Activated naive CD4-positive, alpha-beta T cell treated with anti-CD3 and anti-CD28 coated beads for 36 hours (primary cell): ENCODE data around the gene RHOT2. TPM values are rescaled to one million over a fixed set of nuclear protein-coding genes. Genes with fewer than 3 reads are reported as not detected.
"Not testable (repeated sequence)": the region's sequence is repeated elsewhere in the genome, so short reads cannot be mapped to it uniquely, and the experiment has no call there.

Experiments
- CTCF ChIA-PET: fragments of 350-600 bp; sonication (Branson Sonifier 250); formaldehyde crosslinking; loops from one replicate; lab custom pipeline; 2021; ENCODE audit warnings: antibody characterized with exemption; lab: Charles Lee
- DNase-seq: peaks from one replicate; pipeline ENCODE4 v3.0.0-alpha.2; 2020
- H3K27ac Mint-ChIP-seq: one replicate; pipeline ENCODE4 v1.8.0; 2021; ENCODE audit warnings: mild to moderate bottlenecking, mixed read lengths
- H3K27me3 Mint-ChIP-seq: one replicate; pipeline ENCODE4 v1.8.0; 2021; ENCODE audit warnings: low read depth, mixed read lengths
- H3K36me3 Mint-ChIP-seq: one replicate; pipeline ENCODE4 v1.8.0; 2021; ENCODE audit warnings: low read depth, mixed read lengths
- H3K4me1 Mint-ChIP-seq: one replicate; pipeline ENCODE4 v1.8.0; 2021; ENCODE audit warnings: low read depth, mixed read lengths
- H3K4me3 Mint-ChIP-seq: one replicate; pipeline ENCODE4 v1.8.0; 2021; ENCODE audit warnings: mild to moderate bottlenecking, moderate library complexity, mixed read lengths
- H3K9me3 Mint-ChIP-seq: one replicate; pipeline ENCODE4 v1.8.0; 2021; ENCODE audit warnings: mixed read lengths
- intact Hi-C: fragments of 100-400 bp; cut with micrococcal nuclease; formaldehyde crosslinking; loops from one replicate; pipeline ENCODE4 v1.15.1; 2023
- total RNA-seq, 2 experiments: library from RNA; stranded (reverse); gene quantifications; one replicate each; pipeline ENCODE4 v1.2.3, GENCODE V29; 2021

RHOT2 gene
- total RNA-seq, 2 experiments from 2014 or later, result 81.9 to 84.0 TPM

GRCh38 chr16:707062-707538, 39.2 kb downstream of the RHOT2 start:
- Mint-ChIP-seq H3K4me3 (no peak overlapping the region), H3K9me3 (no peaks in the 10 kb centered on the region), H3K27ac (no peak overlapping the region), H3K4me1 (peaks cover 2% of the 10 kb centered on the region), H3K36me3 (no peaks in the 10 kb centered on the region), H3K27me3 (peaks cover 56% of the 10 kb centered on the region)
- intact Hi-C loops, result no loop called here
- CTCF ChIA-PET, result interaction anchor here (0.8 kb wide), 1 partner anchor 11 kb away, joined by 3 read pairs; no protein-coding TSS in a partner anchor
- no peak for DNase-seq

DNA sequence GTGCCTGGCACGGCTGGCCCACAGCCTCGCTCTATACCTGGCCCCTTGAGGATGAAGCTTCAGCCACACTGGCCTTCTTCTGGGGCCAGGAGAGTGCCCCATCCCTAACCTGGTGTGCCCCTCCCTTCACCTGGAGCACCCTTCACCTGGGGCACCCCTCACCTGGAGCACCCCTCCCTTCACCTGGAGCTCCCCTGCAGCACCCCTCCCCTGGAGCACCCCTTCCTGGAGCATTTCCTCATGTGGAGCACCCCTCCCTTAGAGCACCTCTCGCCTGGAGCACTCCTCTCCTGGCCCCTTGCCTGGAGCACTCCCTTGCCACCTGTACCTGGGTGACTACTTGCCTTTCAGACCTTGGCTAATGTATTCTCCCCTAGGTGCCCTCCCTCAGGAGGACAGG, 40.1 kb downstream of the RHOT2 start:
- Mint-ChIP-seq H3K27ac (no peak overlapping the region), H3K9me3 (no peaks in the 10 kb centered on the region), H3K4me3 (no peak overlapping the region), H3K36me3 (no peaks in the 10 kb centered on the region), H3K27me3 (peaks cover 53% of the 10 kb centered on the region), H3K4me1 (peaks cover 2% of the 10 kb centered on the region)
- intact Hi-C loops, result no loop called here
- CTCF ChIA-PET, result interaction anchor here (0.8 kb wide), 1 partner anchor 12 kb away, joined by 3 read pairs; no protein-coding TSS in a partner anchor
- DNase-seq, result no peak

GRCh38 chr16:708959-709358, 41.0 kb downstream of the RHOT2 start:
- Mint-ChIP-seq H3K27ac (no peak overlapping the region), H3K4me3 (no peak overlapping the region), H3K27me3 (peaks cover 51% of the 10 kb centered on the region), H3K9me3 (no peaks in the 10 kb centered on the region), H3K4me1 (peaks cover 2% of the 10 kb centered on the region), H3K36me3 (no peaks in the 10 kb centered on the region)
- CTCF ChIA-PET, result interaction anchor here (2.2 kb wide), 1 partner anchor 76 kb away, joined by 10 read pairs; no protein-coding TSS in a partner anchor
- intact Hi-C loops, result no loop called here
- no peak for DNase-seq

DNA sequence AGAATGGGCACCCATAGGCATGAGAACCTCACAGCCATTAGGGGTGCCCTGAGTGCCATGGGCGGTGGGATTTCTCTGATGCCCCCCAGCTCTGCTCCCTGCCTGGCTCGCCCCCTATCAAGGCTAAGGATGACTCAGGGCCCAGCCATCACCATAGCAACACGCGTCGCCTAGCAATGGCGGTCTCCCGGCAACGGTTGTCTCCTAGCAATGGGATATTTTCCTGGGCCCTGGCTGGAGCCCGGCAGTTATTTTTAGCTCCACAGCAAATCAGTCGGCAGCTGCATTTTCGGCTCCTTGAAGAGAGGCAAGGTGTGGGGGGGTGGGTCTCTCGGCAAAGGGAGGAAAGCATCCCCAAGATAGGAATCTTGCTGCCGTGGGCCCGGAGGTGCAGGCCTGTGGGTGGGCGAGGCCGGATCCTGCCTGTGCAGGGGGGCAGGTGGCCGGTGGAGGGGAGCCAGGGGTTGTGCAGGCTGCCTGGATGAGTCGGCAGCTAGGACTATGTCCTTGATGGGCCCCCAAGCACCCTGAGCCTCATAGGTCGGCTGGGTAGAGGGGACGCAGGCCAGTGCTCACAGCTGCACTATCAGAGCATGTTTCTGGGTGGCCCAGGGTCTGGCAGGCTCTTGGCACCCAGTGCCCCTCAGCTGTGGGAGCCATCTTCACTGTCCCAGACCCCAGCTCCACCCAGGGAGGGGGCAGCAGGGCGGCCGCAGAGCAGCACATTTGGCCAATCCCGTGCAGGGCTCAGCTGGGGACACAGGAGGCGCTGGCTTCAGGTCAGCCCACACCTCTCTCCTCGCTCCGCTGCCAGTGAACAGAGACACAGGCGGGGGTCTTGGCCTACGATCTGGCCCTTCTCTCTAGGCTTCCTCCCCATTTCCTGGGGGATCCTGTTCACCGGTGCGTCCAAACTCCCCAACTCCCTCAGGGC, 41.9 kb downstream of the RHOT2 start:
- Mint-ChIP-seq H3K4me3 (no peak overlapping the region), H3K27me3 (peaks cover 49% of the 10 kb centered on the region), H3K36me3 (no peaks in the 10 kb centered on the region), H3K27ac (no peak overlapping the region), H3K4me1 (peaks cover 2% of the 10 kb centered on the region), H3K9me3 (no peaks in the 10 kb centered on the region)
- DNase-seq, result no peak
- intact Hi-C loops, result loop anchor here (5.0 kb wide), 1 partner anchor 347 kb away; no protein-coding TSS in a partner anchor
- CTCF ChIA-PET, result interaction anchor here (1.1 to 2.2 kb wide), 2 partner anchors 73 to 75 kb away, joined by 3 to 10 read pairs; no protein-coding TSS in a partner anchor

DNA sequence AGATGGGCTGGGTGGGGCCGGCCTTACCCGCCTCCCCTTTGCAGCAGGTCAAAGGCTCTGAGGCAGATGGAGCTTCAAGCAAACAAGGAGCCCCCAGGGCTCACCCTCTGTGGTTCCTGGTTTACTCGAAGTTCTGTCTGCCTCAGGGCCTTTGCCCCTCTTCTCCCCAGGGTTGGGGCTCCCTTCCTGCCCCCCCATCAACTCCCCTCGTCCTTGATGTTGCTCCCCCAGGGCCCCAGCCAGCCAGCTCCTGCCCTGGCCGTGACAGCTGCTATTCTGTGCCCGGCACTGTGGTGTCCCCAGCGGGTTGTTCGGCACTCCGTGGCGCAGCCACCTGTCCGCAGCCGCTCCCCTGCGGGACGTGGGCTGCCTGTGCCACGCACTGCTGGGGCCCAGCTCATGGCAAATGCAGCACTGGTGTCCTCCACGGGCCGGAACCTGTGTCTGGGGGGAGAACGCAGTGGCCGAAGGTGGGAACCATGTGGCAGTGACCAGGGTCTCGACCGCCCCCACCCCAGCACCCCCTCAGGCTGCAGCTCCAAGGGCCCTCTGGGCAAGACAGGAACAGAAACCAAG, 42.7 kb downstream of the RHOT2 start:
- no peaks in the 10 kb centered on the region for H3K36me3 Mint-ChIP-seq
- CTCF ChIA-PET, result interaction anchor here (1.1 to 2.4 kb wide), 3 partner anchors 11 to 74 kb away, joined by 3 to 25 read pairs (median 10); partner anchors contain the start of gene ANTKMT
- intact Hi-C loops, result loop anchor here (1.0 to 5.0 kb wide), 2 partner anchors 75 to 347 kb away; no protein-coding TSS in a partner anchor
- H3K27me3 Mint-ChIP-seq, result peaks cover 49% of the 10 kb centered on the region
- H3K27ac Mint-ChIP-seq, result no peak overlapping the region
- DNase-seq, result no peak
- H3K9me3 Mint-ChIP-seq, result no peaks in the 10 kb centered on the region
- H3K4me3 Mint-ChIP-seq, result no peak overlapping the region
- H3K4me1 Mint-ChIP-seq, result peaks cover 2% of the 10 kb centered on the region

- intact Hi-C loops, result loop anchor here (1.0 to 5.0 kb wide), 2 partner anchors 74 to 346 kb away; no protein-coding TSS in a partner anchor
- no peak overlapping the region for H3K4me3 Mint-ChIP-seq
- CTCF ChIA-PET, result interaction anchor here (1.1 to 2.4 kb wide), 4 partner anchors 10 to 74 kb away, joined by 3 to 25 read pairs (median 9); partner anchors contain the start of gene ANTKMT
- H3K4me1 Mint-ChIP-seq, result peaks cover 2% of the 10 kb centered on the region
- no peaks in the 10 kb centered on the region for H3K9me3 Mint-ChIP-seq
- no peak overlapping the region for H3K27ac Mint-ChIP-seq
- H3K27me3 Mint-ChIP-seq, result peaks cover 51% of the 10 kb centered on the region
- DNase-seq, result no peak
- H3K36me3 Mint-ChIP-seq, result no peaks in the 10 kb centered on the region
Measured at GRCh38 chr16:711084-711483, 43.2 kb downstream of the RHOT2 start.

GRCh38 chr16:711548-712320, 43.8 kb downstream of the RHOT2 start:
- Mint-ChIP-seq H3K27me3 (peaks cover 45% of the 10 kb centered on the region), H3K27ac (no peak overlapping the region), H3K36me3 (no peaks in the 10 kb centered on the region), H3K4me3 (no peak overlapping the region), H3K9me3 (no peaks in the 10 kb centered on the region), H3K4me1 (peaks cover 3% of the 10 kb centered on the region)
- CTCF ChIA-PET, result interaction anchor here (0.5 to 2.8 kb wide), 23 partner anchors 8 to 580 kb away, joined by 3 to 55 read pairs (median 4); partner anchors contain the start of genes ANTKMT, CCDC78, CHTF18 and RPUSD1
- intact Hi-C loops, result loop anchor here (1.0 to 5.0 kb wide), 2 partner anchors 74 to 346 kb away; no protein-coding TSS in a partner anchor
- peak; percentile 82 for DNase-seq

DNA sequence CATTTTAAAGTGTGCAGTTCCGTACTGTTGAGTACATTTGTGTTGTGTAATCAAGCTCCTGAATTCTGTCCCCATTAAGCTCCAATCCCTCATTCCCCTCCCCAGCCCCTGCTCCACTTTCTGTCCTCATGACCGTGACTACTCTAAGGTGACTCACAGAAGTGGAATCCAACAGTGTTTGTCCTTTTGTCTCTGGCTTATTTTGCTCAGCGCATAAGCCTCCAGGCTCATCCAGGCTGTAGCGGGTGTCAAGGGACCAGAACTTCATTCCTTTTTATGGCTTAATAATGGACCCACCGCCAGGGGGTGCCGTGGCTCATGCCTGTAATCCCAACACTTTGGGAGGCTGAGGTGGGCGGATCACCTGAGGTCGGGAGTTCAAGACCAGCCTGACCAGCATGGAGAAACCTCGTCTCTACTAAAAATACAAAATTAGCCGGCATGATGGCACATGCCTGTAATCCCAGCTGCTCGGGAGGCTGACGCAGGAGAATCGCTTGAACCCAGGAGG, 44.9 kb downstream of the RHOT2 start:
- peaks cover 37% of the 10 kb centered on the region for H3K27me3 Mint-ChIP-seq
- CTCF ChIA-PET, result interaction anchor here (0.5 to 2.8 kb wide), 18 partner anchors 9 to 581 kb away, joined by 3 to 55 read pairs (median 4); partner anchors contain the start of genes ANTKMT, CCDC78, CHTF18 and RPUSD1
- DNase-seq, result peak; percentile 77
- intact Hi-C loops, result loop anchor here (5.0 kb wide), 1 partner anchor 345 kb away; no protein-coding TSS in a partner anchor
- not testable (repeated sequence) for H3K4me3 Mint-ChIP-seq, H3K27ac Mint-ChIP-seq, H3K9me3 Mint-ChIP-seq, H3K4me1 Mint-ChIP-seq, H3K36me3 Mint-ChIP-seq

DNA sequence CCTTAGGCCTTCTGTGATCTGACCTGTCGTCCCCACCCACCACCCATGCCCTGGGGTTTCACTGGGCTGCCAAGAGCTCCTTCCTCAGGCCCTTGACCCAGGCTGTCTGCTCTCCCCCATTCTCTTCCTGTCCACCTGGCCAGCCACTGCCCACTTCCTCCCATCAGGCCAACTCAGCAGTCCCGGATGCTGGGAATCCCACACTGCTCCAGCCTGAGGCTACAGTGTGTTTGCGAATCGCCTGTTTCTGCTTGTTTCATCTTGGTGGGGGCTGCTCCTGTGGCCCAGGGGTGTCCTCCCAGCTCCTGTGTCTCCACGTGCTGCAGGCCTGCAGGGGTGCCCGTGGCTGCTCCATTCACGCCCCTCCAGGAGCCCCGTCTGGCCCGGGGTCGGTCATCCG, 46.1 kb downstream of the RHOT2 start:
- H3K9me3 Mint-ChIP-seq, result no peaks in the 10 kb centered on the region
- DNase-seq, result no peak
- no peak overlapping the region for H3K4me3 Mint-ChIP-seq
- intact Hi-C loops, result loop anchor here (5.0 kb wide), 1 partner anchor 343 kb away; no protein-coding TSS in a partner anchor
- peaks cover 27% of the 10 kb centered on the region for H3K27me3 Mint-ChIP-seq
- peaks cover 4% of the 10 kb centered on the region for H3K4me1 Mint-ChIP-seq
- no peak overlapping the region for H3K27ac Mint-ChIP-seq
- CTCF ChIA-PET, result interaction anchor here (0.6 to 2.8 kb wide), 3 partner anchors 38 to 76 kb away, joined by 3 to 55 read pairs (median 4); partner anchors contain the start of genes CHTF18 and RPUSD1
- H3K36me3 Mint-ChIP-seq, result no peaks in the 10 kb centered on the region

- H3K4me3 Mint-ChIP-seq, result peak within 1 kb of the TSS; percentile 53
- H3K27me3 Mint-ChIP-seq, result peaks cover 22% of the 10 kb centered on the region
- H3K4me1 Mint-ChIP-seq, result peaks cover 10% of the 10 kb centered on the region
- H3K9me3 Mint-ChIP-seq, result no peaks in the 10 kb centered on the region
- no peak within 1 kb of the TSS for H3K27ac Mint-ChIP-seq
- H3K36me3 Mint-ChIP-seq, result no peaks in the 10 kb centered on the region
- intact Hi-C loops, result loop anchor here (5.0 kb wide), 1 partner anchor 342 kb away; no protein-coding TSS in a partner anchor
- DNase-seq, result peak; percentile 87
- CTCF ChIA-PET, result interaction anchor here (1.2 to 1.7 kb wide), 3 partner anchors 19 to 70 kb away, joined by 3 to 7 read pairs (median 4); no protein-coding TSS in a partner anchor
Measured at GRCh38 chr16:714558-715476, 46.9 kb downstream of the RHOT2 start, which contains the start of gene METRN. Gene METRN, plus strand, starts transcription at chr16:715118. Its CDS starts 172 bp downstream, at chr16:715290.
